ENCODE measurements around the gene MANBA.

MANBA gene

DNA sequence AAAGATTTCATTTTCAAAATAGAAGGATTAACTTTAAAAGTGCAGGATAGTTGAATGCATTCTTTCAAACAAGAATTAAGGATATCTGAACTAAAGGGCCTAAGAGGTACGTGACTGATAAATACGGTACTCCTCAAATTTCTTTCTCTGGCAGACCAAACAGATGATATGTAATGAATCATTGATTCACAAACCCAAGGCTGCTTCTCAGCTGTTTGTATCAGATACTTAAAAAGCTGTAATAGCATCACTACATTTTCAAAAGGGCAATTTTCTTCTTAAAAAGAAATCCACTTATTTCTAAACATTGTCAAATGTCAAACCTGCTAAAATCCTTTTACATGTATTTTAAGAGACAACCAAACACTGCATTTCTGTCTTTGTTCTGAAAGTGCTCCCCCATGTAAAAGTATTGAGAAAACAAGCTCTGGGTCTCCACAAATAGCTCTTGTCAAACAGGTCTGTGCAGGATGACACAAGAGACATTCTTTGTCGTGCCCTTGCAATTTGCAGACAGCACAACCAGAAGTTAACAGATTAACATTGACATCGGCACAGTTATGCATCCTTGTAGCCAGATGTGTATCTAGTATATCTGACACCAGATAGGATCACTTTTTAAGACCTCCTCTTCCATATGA is 82.0 kb downstream of the MANBA start:
- TF ChIP-seq CTCF (IDR thresholded peaks at IDR 0.05; ENCODE audit: low read depth, low read length, poor library complexity, severe bottlenecking) (no peak), EZH2phosphoT487 (IDR thresholded peaks at IDR 0.05; ENCODE audit: borderline replicate concordance, low read length) (no peak)
- peaks cover 4% of the 10 kb centered on the region; the same call in 1 of the 2 replicates for H3F3A ChIP-seq (ENCODE audit: control insufficient read depth, insufficient read depth)
- no peaks in the 10 kb centered on the region for H3K9me2 ChIP-seq (replicated peaks; ENCODE audit: control insufficient read depth, low read length)
- H3K4me2 ChIP-seq (ENCODE audit: low read length) = no peak overlapping the region
- no peaks in the 10 kb centered on the region for H3K27me3 ChIP-seq (ENCODE audit: control insufficient read depth, low read length)
- H3K36me3 ChIP-seq (ENCODE audit: control insufficient read depth, low read length) = no peaks in the 10 kb centered on the region
- no peak overlapping the region for H3K27ac ChIP-seq (ENCODE audit: low read depth, low read length)
- no peak overlapping the region for H3K4me3 ChIP-seq (ENCODE audit: low read length)
- no peaks in the 10 kb centered on the region for H4K20me1 ChIP-seq (ENCODE audit: control insufficient read depth, insufficient read depth, low read depth, low read length)
- H3K9me3 ChIP-seq (ENCODE audit: control insufficient read depth, insufficient read depth, low read length) = no peaks in the 10 kb centered on the region
- no peaks in the 10 kb centered on the region for H3K79me2 ChIP-seq (ENCODE audit: control insufficient read depth, low read length)
- H3K4me1 ChIP-seq (ENCODE audit: control insufficient read depth, low read length) = no peaks in the 10 kb centered on the region

DNA sequence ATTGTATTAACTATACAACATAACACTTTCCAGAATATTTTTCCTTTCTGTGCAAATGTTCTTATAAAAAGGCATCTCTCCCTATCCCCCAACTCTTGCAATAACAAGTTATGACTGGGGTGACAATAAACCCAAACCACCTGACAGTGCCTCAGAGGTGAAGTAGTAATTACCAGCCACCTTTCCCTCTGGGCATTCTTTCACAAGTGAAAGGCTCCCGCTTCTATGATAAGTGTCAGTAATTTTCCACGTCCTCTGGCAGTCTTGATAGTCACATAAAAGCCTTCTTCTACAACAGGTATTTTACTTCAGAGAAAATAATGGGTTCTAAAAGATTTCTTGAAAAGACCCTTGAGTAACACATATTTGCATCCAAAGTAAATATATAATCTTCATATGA is 82.7 kb downstream of the MANBA start:
- no peaks in the 10 kb centered on the region for H3K36me3 ChIP-seq (ENCODE audit: control insufficient read depth, low read length)
- no peaks in the 10 kb centered on the region for H4K20me1 ChIP-seq (ENCODE audit: control insufficient read depth, insufficient read depth, low read depth, low read length)
- no peaks in the 10 kb centered on the region for H3K9me3 ChIP-seq (ENCODE audit: control insufficient read depth, insufficient read depth, low read length)
- no peaks in the 10 kb centered on the region for H3K9me2 ChIP-seq (replicated peaks; ENCODE audit: control insufficient read depth, low read length)
- no peaks in the 10 kb centered on the region for H3K27me3 ChIP-seq (ENCODE audit: control insufficient read depth, low read length)
- peaks cover 4% of the 10 kb centered on the region; the same call in 1 of the 2 replicates for H3F3A ChIP-seq (ENCODE audit: control insufficient read depth, insufficient read depth)
- no peak overlapping the region for H3K4me3 ChIP-seq (ENCODE audit: low read length)
- no peak overlapping the region for H3K27ac ChIP-seq (ENCODE audit: low read depth, low read length)
- H3K79me2 ChIP-seq (ENCODE audit: control insufficient read depth, low read length) = no peaks in the 10 kb centered on the region
- TF ChIP-seq CTCF (IDR thresholded peaks at IDR 0.05; ENCODE audit: low read depth, low read length, poor library complexity, severe bottlenecking) (no peak), EZH2phosphoT487 (IDR thresholded peaks at IDR 0.05; ENCODE audit: borderline replicate concordance, low read length) (no peak)
- no peak overlapping the region for H3K4me2 ChIP-seq (ENCODE audit: low read length)
- H3K4me1 ChIP-seq (ENCODE audit: control insufficient read depth, low read length) = no peaks in the 10 kb centered on the region

DNA sequence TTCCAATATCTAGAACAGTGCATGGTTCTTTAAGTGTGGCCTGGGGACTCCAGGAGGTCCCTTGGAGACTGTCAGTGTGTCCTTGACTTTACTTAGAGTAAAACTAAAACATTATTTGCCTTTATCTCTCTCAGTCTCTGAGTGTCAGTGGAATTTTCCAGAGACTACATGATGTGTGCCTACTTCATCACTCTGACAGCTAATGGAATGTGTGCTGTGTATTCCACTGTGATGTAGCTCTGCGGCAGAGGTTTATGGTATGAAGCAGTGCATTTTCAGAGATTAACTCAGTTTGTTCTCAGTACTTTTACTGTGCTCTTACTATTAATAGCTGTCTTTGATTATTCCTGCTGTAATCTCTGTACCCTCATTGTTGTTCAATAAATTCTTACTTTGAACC is 85.6 kb downstream of the MANBA start:
- Histone ChIP-seq H3K4me3 (ENCODE audit: low read length) (no peak overlapping the region), H3K9me2 (replicated peaks; ENCODE audit: control insufficient read depth, low read length) (no peaks in the 10 kb centered on the region), H3K27me3 (ENCODE audit: control insufficient read depth, low read length) (no peaks in the 10 kb centered on the region), H3K36me3 (ENCODE audit: control insufficient read depth, low read length) (no peaks in the 10 kb centered on the region), H3K4me2 (ENCODE audit: low read length) (no peak overlapping the region), H4K20me1 (ENCODE audit: control insufficient read depth, insufficient read depth, low read depth, low read length) (no peaks in the 10 kb centered on the region), H3K27ac (ENCODE audit: low read depth, low read length) (no peak overlapping the region), H3K79me2 (ENCODE audit: control insufficient read depth, low read length) (no peaks in the 10 kb centered on the region), H3F3A (ENCODE audit: control insufficient read depth, insufficient read depth) (peaks cover 4% of the 10 kb centered on the region; the same call in 1 of the 2 replicates), H3K4me1 (ENCODE audit: control insufficient read depth, low read length) (no peaks in the 10 kb centered on the region), H3K9me3 (ENCODE audit: control insufficient read depth, insufficient read depth, low read length) (no peaks in the 10 kb centered on the region)
- TF ChIP-seq CTCF (IDR thresholded peaks at IDR 0.05; ENCODE audit: low read depth, low read length, poor library complexity, severe bottlenecking) (no peak), EZH2phosphoT487 (IDR thresholded peaks at IDR 0.05; ENCODE audit: borderline replicate concordance, low read length) (no peak)

Data from DOHH2 (cell line).